ENCODE results near the gene TEX38. TPM values are rescaled to one million over a fixed set of nuclear protein-coding genes. Genes with fewer than 3 reads are reported as not detected.

TEX38 gene
- total RNA-seq, 2 experiments from 2014 or later: not detected

DNA sequence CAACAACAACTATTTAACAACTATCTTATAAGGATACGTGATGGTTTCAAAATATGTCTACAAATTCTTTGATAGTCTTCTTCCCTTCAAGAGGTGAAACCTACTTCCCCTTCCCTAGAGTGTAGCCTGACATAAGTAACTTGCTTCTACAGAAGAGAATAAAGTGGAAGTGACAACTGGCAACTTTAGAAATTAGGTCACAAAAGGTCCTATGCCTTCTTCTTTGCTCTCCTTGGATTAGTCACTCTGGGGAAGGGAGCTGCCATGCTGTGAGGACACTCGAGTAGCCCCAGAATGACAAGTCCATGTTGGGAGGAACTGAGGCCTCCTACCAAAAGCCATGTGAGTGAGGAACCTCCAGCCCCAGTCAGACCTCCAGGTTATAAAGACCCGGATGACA lies 28.0 kb downstream of the TEX38 start:
- TF ChIP-seq, protein P1, sequence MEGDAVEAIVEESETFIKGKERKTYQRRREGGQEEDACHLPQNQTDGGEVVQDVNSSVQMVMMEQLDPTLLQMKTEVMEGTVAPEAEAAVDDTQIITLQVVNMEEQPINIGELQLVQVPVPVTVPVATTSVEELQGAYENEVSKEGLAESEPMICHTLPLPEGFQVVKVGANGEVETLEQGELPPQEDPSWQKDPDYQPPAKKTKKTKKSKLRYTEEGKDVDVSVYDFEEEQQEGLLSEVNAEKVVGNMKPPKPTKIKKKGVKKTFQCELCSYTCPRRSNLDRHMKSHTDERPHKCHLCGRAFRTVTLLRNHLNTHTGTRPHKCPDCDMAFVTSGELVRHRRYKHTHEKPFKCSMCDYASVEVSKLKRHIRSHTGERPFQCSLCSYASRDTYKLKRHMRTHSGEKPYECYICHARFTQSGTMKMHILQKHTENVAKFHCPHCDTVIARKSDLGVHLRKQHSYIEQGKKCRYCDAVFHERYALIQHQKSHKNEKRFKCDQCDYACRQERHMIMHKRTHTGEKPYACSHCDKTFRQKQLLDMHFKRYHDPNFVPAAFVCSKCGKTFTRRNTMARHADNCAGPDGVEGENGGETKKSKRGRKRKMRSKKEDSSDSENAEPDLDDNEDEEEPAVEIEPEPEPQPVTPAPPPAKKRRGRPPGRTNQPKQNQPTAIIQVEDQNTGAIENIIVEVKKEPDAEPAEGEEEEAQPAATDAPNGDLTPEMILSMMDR (IDR thresholded peaks at IDR 0.05): no peak
- intact Hi-C loops (cut with DNase I, micrococcal nuclease): no loop called here
- H3K4me1 ChIP-seq (ENCODE audit: insufficient read depth, low read length): no peaks in the 10 kb centered on the region
- H3K9me3 ChIP-seq (ENCODE audit: control insufficient read depth in 1 of 2, insufficient read depth in 1 of 2, low read length in 2 of 2): no peaks in the 10 kb centered on the region
- H3K9me3 Mint-ChIP-seq: no peaks in the 10 kb centered on the region
- H3K4me1 Mint-ChIP-seq (ENCODE audit: low read depth): peaks cover 51% of the 10 kb centered on the region
- no peak overlapping the region for H3K27ac Mint-ChIP-seq
- H3K4me3 ChIP-seq (ENCODE audit: low read length): no peak overlapping the region
- H3K36me3 Mint-ChIP-seq (ENCODE audit: low read depth): peaks cover 96% of the 10 kb centered on the region
- H3K27ac ChIP-seq (ENCODE audit: low read depth in 1 of 2, low read length in 2 of 2): no peak overlapping the region
- peak in 3 of 14 experiments; percentile 3 to 39 (median 30) for DNase-seq
- CTCF ChIA-PET: no interaction called here
- POLR2A ChIA-PET: no interaction called here
- H3K36me3 ChIP-seq (ENCODE audit: insufficient read depth, low read length): peaks cover 82% of the 10 kb centered on the region
- no peaks in the 10 kb centered on the region for H3K27me3 Mint-ChIP-seq
- ATAC-seq (ENCODE audit: poor library complexity): no peak
- no peak overlapping the region for H3K4me3 Mint-ChIP-seq
- no peaks in the 10 kb centered on the region for H3K27me3 ChIP-seq (ENCODE audit: control insufficient read depth in 1 of 2, insufficient read depth in 2 of 2, low read length in 2 of 2)

DNA sequence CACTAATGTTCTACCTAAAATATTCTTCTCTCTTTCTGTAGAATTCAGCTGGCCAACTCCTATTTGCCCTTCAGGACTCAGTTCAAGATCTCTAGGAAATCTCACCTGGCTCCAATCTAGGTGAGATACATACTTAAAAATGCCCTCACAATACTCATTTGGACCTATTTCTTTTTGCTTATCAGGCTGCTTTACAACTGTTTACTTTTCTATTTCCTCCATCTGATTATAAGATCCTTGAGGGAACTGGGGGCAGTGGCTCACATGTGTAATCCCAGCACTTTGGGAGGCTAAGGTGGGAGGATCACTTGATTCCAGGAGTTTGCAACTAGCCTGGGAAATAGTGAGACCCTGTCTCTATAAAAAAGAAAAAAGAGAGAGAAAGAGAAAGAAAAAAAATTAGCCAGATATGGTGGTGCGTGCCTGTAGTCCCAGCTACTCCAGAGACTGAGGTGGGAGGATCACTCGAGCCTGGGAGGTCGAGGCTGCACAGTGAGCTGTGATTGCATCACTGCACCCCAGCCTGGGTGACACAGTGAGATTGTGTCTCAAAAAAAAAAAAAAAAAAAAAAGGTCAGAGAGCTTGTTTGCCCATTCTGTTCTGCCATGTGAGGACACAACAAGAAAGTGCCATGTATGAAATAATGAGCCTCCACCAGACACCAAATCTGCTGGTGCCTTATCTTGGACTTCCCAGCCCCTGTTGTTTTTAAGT lies 32.4 kb downstream of the TEX38 start:
- Mint-ChIP-seq H3K27ac (no peak overlapping the region), H3K36me3 (ENCODE audit: low read depth) (peaks cover 98% of the 10 kb centered on the region), H3K4me3 (no peak overlapping the region), H3K4me1 (ENCODE audit: low read depth) (peaks cover 42% of the 10 kb centered on the region), H3K27me3 (no peaks in the 10 kb centered on the region), H3K9me3 (no peaks in the 10 kb centered on the region)
- no peaks in the 10 kb centered on the region for H3K9me3 ChIP-seq (ENCODE audit: control insufficient read depth in 1 of 2, insufficient read depth in 1 of 2, low read length in 2 of 2)
- ATAC-seq (ENCODE audit: poor library complexity) (no peak), DNase-seq (no peak)
- peaks cover 88% of the 10 kb centered on the region for H3K36me3 ChIP-seq (ENCODE audit: insufficient read depth, low read length)
- ChIA-PET CTCF (interaction anchor here (0.6 to 0.8 kb wide), 2 partner anchors 8 to 21 kb away, joined by 3 read pairs; no protein-coding TSS in a partner anchor), POLR2A (interaction anchor here (0.9 to 1.3 kb wide), 2 partner anchors 15 to 401 kb away, joined by 4 read pairs; partner anchors contain the start of gene EFCAB14)
- TF ChIP-seq, protein P1 (IDR thresholded peaks at IDR 0.05): no peak
- intact Hi-C loops (cut with DNase I, micrococcal nuclease): no loop called here
- H3K27ac ChIP-seq (ENCODE audit: low read depth in 1 of 2, low read length in 2 of 2): no peak overlapping the region
- H3K4me3 ChIP-seq (ENCODE audit: low read length): no peak overlapping the region
- H3K4me1 ChIP-seq (ENCODE audit: insufficient read depth, low read length): peaks cover 2% of the 10 kb centered on the region
- H3K27me3 ChIP-seq (ENCODE audit: control insufficient read depth in 1 of 2, insufficient read depth in 2 of 2, low read length in 2 of 2): no peaks in the 10 kb centered on the region

DNA sequence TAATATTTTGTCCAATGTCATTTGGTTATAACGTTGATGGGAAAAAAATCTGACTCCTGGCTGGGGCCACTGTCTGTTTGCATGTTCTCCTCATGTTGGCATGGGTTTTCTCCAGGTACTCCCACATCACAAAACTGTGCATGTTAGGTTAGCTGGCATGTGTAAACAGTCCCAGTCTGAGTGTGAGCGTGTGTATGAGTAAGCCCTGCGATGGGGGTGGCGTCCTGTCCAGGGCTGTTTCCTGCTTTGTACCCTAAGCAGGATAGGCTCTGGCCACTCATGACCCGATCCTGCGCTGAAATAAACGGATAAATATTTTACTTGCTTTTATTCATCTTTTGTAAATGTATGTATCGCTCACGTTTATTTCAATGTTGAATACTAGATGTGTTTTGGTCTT lies 33.8 kb downstream of the TEX38 start:
- TF ChIP-seq, protein P1 (IDR thresholded peaks at IDR 0.05): no peak
- peaks cover 36% of the 10 kb centered on the region for H3K4me1 Mint-ChIP-seq (ENCODE audit: low read depth)
- peaks cover 98% of the 10 kb centered on the region for H3K36me3 Mint-ChIP-seq (ENCODE audit: low read depth)
- H3K36me3 ChIP-seq (ENCODE audit: insufficient read depth, low read length): peaks cover 89% of the 10 kb centered on the region
- no peak overlapping the region for H3K4me3 Mint-ChIP-seq
- H3K4me3 ChIP-seq (ENCODE audit: low read length): no peak overlapping the region
- no peaks in the 10 kb centered on the region for H3K27me3 Mint-ChIP-seq
- intact Hi-C loops (cut with DNase I, micrococcal nuclease): no loop called here
- no peaks in the 10 kb centered on the region for H3K9me3 ChIP-seq (ENCODE audit: control insufficient read depth in 1 of 2, insufficient read depth in 1 of 2, low read length in 2 of 2)
- DNase-seq (no peak), ATAC-seq (ENCODE audit: poor library complexity) (no peak)
- no peak overlapping the region for H3K27ac Mint-ChIP-seq
- H3K4me1 ChIP-seq (ENCODE audit: insufficient read depth, low read length): peaks cover 2% of the 10 kb centered on the region
- H3K9me3 Mint-ChIP-seq: no peaks in the 10 kb centered on the region
- ChIA-PET CTCF (no interaction called here), POLR2A (no interaction called here)
- no peak overlapping the region for H3K27ac ChIP-seq (ENCODE audit: low read depth in 1 of 2, low read length in 2 of 2)
- H3K27me3 ChIP-seq (ENCODE audit: control insufficient read depth in 1 of 2, insufficient read depth in 2 of 2, low read length in 2 of 2): no peaks in the 10 kb centered on the region

Measured in CD4-positive, alpha-beta T cell (primary cell).